A549 (cell line): ENCODE measurements around the gene PLEKHG3.

Source experiments
- PHF8 ChIP-seq: fragments of 200-600 bp; sonication (generic); IDR thresholded peaks from 2 replicates; pipeline ENCODE4 v1.6.1; 2016; ENCODE audit warnings: low read depth, mild to moderate bottlenecking, antibody characterized with exemption, moderate library complexity, borderline replicate concordance
- POLR2A ChIP-seq: IDR thresholded peaks from 2 replicates; pipeline ENCODE4 v1.6.1; 2012; ENCODE audit warnings: mild to moderate bottlenecking, low read length
- RAD21 ChIP-seq, 2 experiments: fragments of >200 bp in 1 of 2; sonication (Bioruptor Twin) in 1 of 2; formaldehyde crosslinking in 1 of 2; IDR thresholded peaks in 1 of 2; conservative IDR thresholded peaks in 1 of 2; 2 replicates in 1 of 2; 3 replicates in 1 of 2; pipeline ENCODE4 v1.6.1; 2012 to 2018; ENCODE audit warnings: inconsistent platforms in 1 of 2
- TF ChIP-seq, protein P1 (sequence below): IDR thresholded peaks from 2 replicates; pipeline ENCODE4 v1.6.1; 2012
- TF ChIP-seq, protein P2 (sequence below): fragments of >200 bp; sonication (Bioruptor Twin); formaldehyde crosslinking; IDR thresholded peaks from 3 replicates; pipeline ENCODE4 v1.5.1; 2016

- TF ChIP-seq, protein P1, sequence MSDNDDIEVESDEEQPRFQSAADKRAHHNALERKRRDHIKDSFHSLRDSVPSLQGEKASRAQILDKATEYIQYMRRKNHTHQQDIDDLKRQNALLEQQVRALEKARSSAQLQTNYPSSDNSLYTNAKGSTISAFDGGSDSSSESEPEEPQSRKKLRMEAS = no peak
- TF ChIP-seq POLR2A (no peak), PHF8 (no peak), RAD21 (conservative IDR thresholded peaks at IDR 0.05 in 1 of 2, IDR thresholded peaks at IDR 0.05 in 1 of 2) (no peak)
- TF ChIP-seq, protein P2, sequence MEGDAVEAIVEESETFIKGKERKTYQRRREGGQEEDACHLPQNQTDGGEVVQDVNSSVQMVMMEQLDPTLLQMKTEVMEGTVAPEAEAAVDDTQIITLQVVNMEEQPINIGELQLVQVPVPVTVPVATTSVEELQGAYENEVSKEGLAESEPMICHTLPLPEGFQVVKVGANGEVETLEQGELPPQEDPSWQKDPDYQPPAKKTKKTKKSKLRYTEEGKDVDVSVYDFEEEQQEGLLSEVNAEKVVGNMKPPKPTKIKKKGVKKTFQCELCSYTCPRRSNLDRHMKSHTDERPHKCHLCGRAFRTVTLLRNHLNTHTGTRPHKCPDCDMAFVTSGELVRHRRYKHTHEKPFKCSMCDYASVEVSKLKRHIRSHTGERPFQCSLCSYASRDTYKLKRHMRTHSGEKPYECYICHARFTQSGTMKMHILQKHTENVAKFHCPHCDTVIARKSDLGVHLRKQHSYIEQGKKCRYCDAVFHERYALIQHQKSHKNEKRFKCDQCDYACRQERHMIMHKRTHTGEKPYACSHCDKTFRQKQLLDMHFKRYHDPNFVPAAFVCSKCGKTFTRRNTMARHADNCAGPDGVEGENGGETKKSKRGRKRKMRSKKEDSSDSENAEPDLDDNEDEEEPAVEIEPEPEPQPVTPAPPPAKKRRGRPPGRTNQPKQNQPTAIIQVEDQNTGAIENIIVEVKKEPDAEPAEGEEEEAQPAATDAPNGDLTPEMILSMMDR = no peak
Measured at GRCh38 chr14:64757601-64758000, 53.4 kb downstream of the PLEKHG3 start.
